GM12873 (cell line): ENCODE data around the gene F7.

Experiments used
- TF ChIP-seq, protein P1 (sequence below): IDR thresholded peaks from 2 replicates; pipeline ENCODE4 v1.5.1; 2012; ENCODE audit warnings: low read depth, mild to moderate bottlenecking, moderate library complexity, low read length, control low read depth; ENCODE audit not compliant: insufficient read depth; ENCODE audit errors: missing control alignments

Gene F7

GRCh38 chr13:113061271-113061625 lies 44.3 kb upstream of the F7 start:
- TF ChIP-seq, protein P1, sequence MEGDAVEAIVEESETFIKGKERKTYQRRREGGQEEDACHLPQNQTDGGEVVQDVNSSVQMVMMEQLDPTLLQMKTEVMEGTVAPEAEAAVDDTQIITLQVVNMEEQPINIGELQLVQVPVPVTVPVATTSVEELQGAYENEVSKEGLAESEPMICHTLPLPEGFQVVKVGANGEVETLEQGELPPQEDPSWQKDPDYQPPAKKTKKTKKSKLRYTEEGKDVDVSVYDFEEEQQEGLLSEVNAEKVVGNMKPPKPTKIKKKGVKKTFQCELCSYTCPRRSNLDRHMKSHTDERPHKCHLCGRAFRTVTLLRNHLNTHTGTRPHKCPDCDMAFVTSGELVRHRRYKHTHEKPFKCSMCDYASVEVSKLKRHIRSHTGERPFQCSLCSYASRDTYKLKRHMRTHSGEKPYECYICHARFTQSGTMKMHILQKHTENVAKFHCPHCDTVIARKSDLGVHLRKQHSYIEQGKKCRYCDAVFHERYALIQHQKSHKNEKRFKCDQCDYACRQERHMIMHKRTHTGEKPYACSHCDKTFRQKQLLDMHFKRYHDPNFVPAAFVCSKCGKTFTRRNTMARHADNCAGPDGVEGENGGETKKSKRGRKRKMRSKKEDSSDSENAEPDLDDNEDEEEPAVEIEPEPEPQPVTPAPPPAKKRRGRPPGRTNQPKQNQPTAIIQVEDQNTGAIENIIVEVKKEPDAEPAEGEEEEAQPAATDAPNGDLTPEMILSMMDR: no peak

- TF ChIP-seq, protein P1: no peak
Observed at GRCh38 chr13:113061796-113062425, 43.7 kb upstream of the F7 start.

DNA sequence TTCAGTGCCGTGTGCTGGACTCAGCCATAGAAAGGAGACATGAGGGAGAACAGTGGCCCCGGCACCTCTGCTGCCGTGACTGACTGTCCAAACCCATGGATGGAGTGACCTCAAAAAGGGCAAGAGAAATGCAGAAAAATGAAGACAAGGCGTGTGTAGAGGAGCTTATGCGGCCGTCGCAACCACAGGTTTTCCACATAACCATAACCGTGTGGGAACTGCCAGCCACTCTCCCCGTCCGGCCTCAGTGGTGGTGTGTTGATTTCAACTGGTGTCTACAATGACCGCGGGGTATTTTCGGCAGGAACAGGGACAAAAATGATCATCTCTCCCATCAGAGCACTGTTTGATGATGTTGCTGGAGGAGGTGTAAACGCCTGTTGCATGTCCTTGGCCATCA lies 42.9 kb upstream of the F7 start:
- TF ChIP-seq, protein P1: no peak

GRCh38 chr13:113063091-113063491 lies 42.5 kb upstream of the F7 start:
- TF ChIP-seq, protein P1: no peak

DNA sequence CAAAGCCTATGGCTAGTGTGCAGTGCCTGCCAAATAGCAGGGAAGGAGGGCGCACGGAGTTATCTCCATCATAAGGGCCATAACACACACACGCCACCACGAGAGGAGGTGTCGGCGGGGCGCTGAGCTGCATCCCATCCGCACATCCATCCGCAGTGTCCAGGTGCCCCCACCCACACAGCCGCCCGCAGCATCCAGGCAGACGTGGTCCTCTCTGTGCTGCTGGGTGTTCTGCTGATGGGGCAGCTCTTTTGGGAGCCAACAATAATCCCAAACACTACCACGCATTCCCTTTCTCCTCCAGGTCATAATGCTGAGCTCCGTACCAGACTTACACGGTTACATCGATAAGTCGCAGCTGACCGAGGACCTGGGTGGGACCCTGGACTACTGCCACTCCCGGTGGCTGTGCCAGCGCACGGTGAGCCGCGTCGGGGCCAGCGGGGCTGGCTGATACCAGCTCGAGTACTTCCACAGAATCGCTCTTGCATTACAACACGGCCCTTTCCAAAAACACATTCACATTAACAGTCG lies 41.5 kb upstream of the F7 start:
- TF ChIP-seq, protein P1: no peak

DNA sequence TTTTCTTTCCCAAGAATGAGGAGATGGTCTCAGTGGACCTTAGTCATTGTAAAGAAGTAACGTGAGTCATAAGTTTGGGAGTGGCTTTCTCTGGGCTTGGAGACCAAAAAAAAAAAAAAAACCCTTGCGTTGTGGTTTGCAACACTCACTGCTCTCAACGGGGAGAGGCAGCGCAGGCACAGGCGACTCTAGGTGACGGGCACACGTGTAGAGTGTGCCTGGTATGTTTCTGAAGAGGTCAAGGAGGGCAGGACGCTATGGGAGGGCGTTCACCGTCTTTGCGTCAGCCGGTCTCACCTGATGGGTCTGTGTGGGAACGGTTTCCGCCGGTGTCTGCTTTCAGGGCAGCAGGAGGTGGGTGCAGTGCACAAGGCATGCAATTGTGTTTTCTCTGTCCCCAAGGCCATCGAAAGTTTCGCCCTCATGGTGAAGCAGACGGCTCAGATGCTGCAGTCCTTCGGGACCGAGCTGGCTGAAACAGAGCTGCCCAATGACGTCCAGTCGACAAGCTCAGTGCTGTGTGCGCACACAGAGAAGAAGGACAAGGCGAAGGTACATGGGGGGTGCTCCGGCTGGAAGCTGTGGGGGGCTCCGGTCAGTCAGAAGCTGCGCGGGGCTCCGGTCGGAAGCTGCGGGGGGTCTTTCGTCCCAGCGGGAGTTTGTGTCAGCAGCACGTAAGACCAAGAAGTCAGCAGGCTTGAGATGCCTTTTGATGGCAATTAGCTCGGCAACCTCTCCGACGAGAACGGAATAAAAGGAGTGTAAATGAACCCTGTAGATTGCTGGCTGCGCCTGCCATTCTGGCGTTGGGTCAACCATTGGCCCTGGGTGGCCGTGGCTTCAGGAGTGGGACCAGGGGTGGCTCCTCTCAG lies 40.8 kb upstream of the F7 start:
- TF ChIP-seq, protein P1: no peak

DNA sequence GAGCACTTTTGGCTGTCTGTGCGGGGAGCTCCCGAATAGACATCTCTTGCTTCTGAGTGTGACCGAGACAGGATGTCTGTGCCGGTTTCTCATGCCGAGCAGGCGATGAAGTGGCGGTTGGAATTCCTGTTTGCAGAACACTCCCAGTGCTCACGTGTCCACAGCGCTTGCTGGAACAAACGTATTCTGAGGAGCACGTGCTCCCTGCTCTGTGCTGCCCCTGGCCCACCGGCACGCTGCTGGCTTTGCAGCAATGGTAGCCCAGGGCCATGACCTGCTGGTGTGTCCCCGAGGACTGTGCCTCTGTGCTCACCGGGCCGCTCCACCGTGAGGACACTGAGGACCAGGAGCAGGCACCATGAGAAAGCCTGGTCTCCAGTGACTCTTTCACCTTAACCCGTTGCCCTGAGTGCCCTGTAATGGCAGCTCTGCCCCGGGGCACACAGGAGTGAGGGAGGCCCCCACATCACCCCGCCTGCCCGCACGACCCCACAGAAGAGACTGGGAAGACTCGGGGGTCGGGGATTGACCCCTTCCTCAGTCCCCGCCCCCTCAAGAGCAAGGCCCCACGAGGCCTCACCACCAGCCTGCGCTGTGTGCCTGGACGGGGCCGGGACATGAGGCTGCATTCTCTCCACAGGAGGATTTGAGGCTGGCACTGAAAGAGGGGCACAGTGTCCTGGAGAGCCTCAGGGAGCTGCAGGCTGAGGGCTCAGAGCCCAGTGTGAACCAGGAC lies 40.0 kb upstream of the F7 start:
- TF ChIP-seq, protein P1: no peak
